GM04503 (cell line): Measurements from ENCODE around the gene LIMS2.

Experiments used
- DNase-seq: peaks from one replicate; pipeline ENCODE4 v3.0.0-alpha.2; 2012; ENCODE audit warnings: low read depth

Gene LIMS2

GRCh38 chr2:127633556-127634065, 41.7 kb downstream of the LIMS2 start:
- no peak for DNase-seq

GRCh38 chr2:127632592-127633489, 42.5 kb downstream of the LIMS2 start:
- no peak for DNase-seq

- no peak for DNase-seq
Observed at GRCh38 chr2:127631997-127632581, 43.2 kb downstream of the LIMS2 start.

- no peak for DNase-seq
Observed at GRCh38 chr2:127631541-127631996, 43.8 kb downstream of the LIMS2 start.

- no peak for DNase-seq
Observed at GRCh38 chr2:127630864-127631540, 44.3 kb downstream of the LIMS2 start.

- no peak for DNase-seq
Observed at GRCh38 chr2:127630096-127630863, 45.0 kb downstream of the LIMS2 start.

GRCh38 chr2:127629637-127630036, 45.7 kb downstream of the LIMS2 start:
- DNase-seq: no peak

- DNase-seq: no peak
Observed at GRCh38 chr2:127628767-127629614, 46.3 kb downstream of the LIMS2 start.

- DNase-seq: no peak
Observed at GRCh38 chr2:127627740-127628571, 47.4 kb downstream of the LIMS2 start.

- no peak for DNase-seq
Observed at GRCh38 chr2:127626917-127627739, 48.2 kb downstream of the LIMS2 start.

GRCh38 chr2:127626175-127626574, 49.2 kb downstream of the LIMS2 start:
- DNase-seq: no peak

GRCh38 chr2:127625572-127625951, 49.8 kb downstream of the LIMS2 start:
- DNase-seq: no peak

GRCh38 chr2:127624756-127625571, 50.4 kb downstream of the LIMS2 start:
- no peak for DNase-seq

GRCh38 chr2:127624320-127624755, 51.0 kb downstream of the LIMS2 start:
- DNase-seq: no peak

GRCh38 chr2:127623388-127624319, 51.7 kb downstream of the LIMS2 start:
- no peak for DNase-seq

- DNase-seq: no peak
Observed at GRCh38 chr2:127622561-127623387, 52.6 kb downstream of the LIMS2 start.
